ENCODE data around the gene HDAC8. TPM values are rescaled to one million over a fixed set of nuclear protein-coding genes. Genes with fewer than 3 reads are reported as not detected.

Gene HDAC8
- total RNA-seq, 1 experiment from 2014 or later = 33.5 TPM

DNA sequence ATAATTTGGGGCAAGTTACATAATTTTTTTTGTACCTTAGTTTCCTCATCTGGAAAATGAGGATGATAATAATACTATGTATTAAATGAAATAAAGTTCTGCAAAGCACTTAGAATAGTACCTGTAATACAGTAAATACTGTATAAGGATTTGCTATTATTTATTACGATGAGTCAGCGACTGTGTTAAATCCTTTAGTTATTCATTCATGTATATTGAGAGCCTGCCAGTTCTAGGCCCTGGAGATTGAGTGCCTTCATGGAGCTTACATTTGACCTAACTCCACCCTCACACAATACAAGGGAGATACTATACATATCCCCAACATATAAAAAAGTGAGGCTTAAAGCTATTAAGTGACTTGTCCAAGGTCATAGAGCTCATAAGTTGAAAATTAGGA, 199.9 kb downstream of the HDAC8 start:
- no peak overlapping the region for H3K27ac ChIP-seq (ENCODE audit: low read length)
- no peak overlapping the region for H3K4me3 ChIP-seq (ENCODE audit: low read depth in 2 of 2, low read length in 2 of 2)
- CTCF ChIA-PET = no interaction called here
- no peaks in the 10 kb centered on the region for H3K27me3 ChIP-seq (ENCODE audit: control insufficient read depth, insufficient read depth, low read length)
- ATAC-seq (no peak), DNase-seq (ENCODE audit: low read depth, low spot score) (no peak)
- POLR2A ChIA-PET = no interaction called here
- intact Hi-C loops (cut with micrococcal nuclease; ENCODE audit: unreplicated experiment) = no loop called here
- H3K36me3 ChIP-seq (ENCODE audit: control insufficient read depth, insufficient read depth, low read length) = no peaks in the 10 kb centered on the region
- H3K4me1 ChIP-seq (ENCODE audit: control insufficient read depth, insufficient read depth, low read length) = no peaks in the 10 kb centered on the region
- no peaks in the 10 kb centered on the region for H3K9me3 ChIP-seq (ENCODE audit: control insufficient read depth, insufficient read depth, low read depth, low read length)
- in situ Hi-C loops (cut with HindIII; ENCODE audit: low pct_unique_long_range_greater_than_20kb, low sequenced_read_pairs) = no loop called here
- no peak for TF ChIP-seq POLR2AphosphoS5 (IDR thresholded peaks at IDR 0.05; ENCODE audit: low read depth, low read length)
- TF ChIP-seq, protein P1, sequence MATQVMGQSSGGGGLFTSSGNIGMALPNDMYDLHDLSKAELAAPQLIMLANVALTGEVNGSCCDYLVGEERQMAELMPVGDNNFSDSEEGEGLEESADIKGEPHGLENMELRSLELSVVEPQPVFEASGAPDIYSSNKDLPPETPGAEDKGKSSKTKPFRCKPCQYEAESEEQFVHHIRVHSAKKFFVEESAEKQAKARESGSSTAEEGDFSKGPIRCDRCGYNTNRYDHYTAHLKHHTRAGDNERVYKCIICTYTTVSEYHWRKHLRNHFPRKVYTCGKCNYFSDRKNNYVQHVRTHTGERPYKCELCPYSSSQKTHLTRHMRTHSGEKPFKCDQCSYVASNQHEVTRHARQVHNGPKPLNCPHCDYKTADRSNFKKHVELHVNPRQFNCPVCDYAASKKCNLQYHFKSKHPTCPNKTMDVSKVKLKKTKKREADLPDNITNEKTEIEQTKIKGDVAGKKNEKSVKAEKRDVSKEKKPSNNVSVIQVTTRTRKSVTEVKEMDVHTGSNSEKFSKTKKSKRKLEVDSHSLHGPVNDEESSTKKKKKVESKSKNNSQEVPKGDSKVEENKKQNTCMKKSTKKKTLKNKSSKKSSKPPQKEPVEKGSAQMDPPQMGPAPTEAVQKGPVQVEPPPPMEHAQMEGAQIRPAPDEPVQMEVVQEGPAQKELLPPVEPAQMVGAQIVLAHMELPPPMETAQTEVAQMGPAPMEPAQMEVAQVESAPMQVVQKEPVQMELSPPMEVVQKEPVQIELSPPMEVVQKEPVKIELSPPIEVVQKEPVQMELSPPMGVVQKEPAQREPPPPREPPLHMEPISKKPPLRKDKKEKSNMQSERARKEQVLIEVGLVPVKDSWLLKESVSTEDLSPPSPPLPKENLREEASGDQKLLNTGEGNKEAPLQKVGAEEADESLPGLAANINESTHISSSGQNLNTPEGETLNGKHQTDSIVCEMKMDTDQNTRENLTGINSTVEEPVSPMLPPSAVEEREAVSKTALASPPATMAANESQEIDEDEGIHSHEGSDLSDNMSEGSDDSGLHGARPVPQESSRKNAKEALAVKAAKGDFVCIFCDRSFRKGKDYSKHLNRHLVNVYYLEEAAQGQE (IDR thresholded peaks at IDR 0.05; ENCODE audit: insufficient read depth in 1 of 2, low read depth in 2 of 2, low read length in 1 of 2) = no peak
- TF ChIP-seq TCF7L2 (IDR thresholded peaks at IDR 0.05; ENCODE audit: low read depth, low read length) = no peak
- TF ChIP-seq, protein P2, sequence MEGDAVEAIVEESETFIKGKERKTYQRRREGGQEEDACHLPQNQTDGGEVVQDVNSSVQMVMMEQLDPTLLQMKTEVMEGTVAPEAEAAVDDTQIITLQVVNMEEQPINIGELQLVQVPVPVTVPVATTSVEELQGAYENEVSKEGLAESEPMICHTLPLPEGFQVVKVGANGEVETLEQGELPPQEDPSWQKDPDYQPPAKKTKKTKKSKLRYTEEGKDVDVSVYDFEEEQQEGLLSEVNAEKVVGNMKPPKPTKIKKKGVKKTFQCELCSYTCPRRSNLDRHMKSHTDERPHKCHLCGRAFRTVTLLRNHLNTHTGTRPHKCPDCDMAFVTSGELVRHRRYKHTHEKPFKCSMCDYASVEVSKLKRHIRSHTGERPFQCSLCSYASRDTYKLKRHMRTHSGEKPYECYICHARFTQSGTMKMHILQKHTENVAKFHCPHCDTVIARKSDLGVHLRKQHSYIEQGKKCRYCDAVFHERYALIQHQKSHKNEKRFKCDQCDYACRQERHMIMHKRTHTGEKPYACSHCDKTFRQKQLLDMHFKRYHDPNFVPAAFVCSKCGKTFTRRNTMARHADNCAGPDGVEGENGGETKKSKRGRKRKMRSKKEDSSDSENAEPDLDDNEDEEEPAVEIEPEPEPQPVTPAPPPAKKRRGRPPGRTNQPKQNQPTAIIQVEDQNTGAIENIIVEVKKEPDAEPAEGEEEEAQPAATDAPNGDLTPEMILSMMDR (IDR thresholded peaks at IDR 0.05) = no peak
- no peak for TF ChIP-seq SIN3A (IDR thresholded peaks at IDR 0.05; ENCODE audit: borderline replicate concordance, insufficient read depth, low read depth, low read length)
- no TSS peak for BruUV-seq (replicated peaks)

DNA sequence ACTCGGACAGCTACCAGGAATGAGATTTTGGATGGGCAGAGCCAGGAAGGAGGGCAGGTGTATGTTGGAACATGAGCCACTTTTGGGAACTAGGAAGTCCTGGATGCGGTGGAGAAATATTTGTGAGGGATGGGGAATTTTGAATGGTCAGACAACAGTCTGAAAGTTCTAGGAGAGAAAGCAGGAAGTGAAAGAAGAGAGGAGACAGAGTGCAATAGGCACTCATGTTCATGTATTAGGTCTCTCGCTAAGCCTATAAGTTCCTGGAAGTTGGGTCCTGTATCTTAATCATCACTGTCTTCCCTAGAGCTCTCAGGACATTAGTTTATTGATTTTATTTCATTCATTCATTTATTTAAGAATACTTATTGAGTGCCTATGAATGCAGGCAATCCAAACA, 201.2 kb downstream of the HDAC8 start:
- H3K4me3 ChIP-seq (ENCODE audit: low read depth in 2 of 2, low read length in 2 of 2) = no peak overlapping the region
- intact Hi-C loops (cut with micrococcal nuclease; ENCODE audit: unreplicated experiment) (no loop called here), in situ Hi-C loops (cut with HindIII; ENCODE audit: low pct_unique_long_range_greater_than_20kb, low sequenced_read_pairs) (no loop called here)
- POLR2A ChIA-PET = no interaction called here
- no TSS peak for BruUV-seq (replicated peaks)
- CTCF ChIA-PET = no interaction called here
- H3K27me3 ChIP-seq (ENCODE audit: control insufficient read depth, insufficient read depth, low read length) = no peaks in the 10 kb centered on the region
- DNase-seq (ENCODE audit: low read depth, low spot score) (no peak), ATAC-seq (no peak)
- H3K4me1 ChIP-seq (ENCODE audit: control insufficient read depth, insufficient read depth, low read length) = no peaks in the 10 kb centered on the region
- H3K36me3 ChIP-seq (ENCODE audit: control insufficient read depth, insufficient read depth, low read length) = no peaks in the 10 kb centered on the region
- no peak overlapping the region for H3K27ac ChIP-seq (ENCODE audit: low read length)
- TF ChIP-seq SIN3A (IDR thresholded peaks at IDR 0.05; ENCODE audit: borderline replicate concordance, insufficient read depth, low read depth, low read length) (no peak), POLR2AphosphoS5 (IDR thresholded peaks at IDR 0.05; ENCODE audit: low read depth, low read length) (no peak), TCF7L2 (IDR thresholded peaks at IDR 0.05; ENCODE audit: low read depth, low read length) (no peak)
- TF ChIP-seq, protein P1 (IDR thresholded peaks at IDR 0.05; ENCODE audit: insufficient read depth in 1 of 2, low read depth in 2 of 2, low read length in 1 of 2) = no peak
- TF ChIP-seq, protein P2 (IDR thresholded peaks at IDR 0.05) = no peak
- no peaks in the 10 kb centered on the region for H3K9me3 ChIP-seq (ENCODE audit: control insufficient read depth, insufficient read depth, low read depth, low read length)
